Mesenchymal stem cell (in vitro differentiated cells and primary cell): ENCODE data around the gene TES.

Experiments
- DNase-seq: peaks from one replicate; pipeline ENCODE4 v3.0.0-alpha.2; 2013
- H2AFZ ChIP-seq: one replicate; pipeline ENCODE4 v1.6.1; 2013; ENCODE audit warnings: low read depth, mild to moderate bottlenecking, control low read depth, inconsistent platforms, low read length, moderate library complexity
- H2AK5ac ChIP-seq: 2 replicates; pipeline ENCODE4 v1.6.1; 2013; ENCODE audit warnings: low read length, moderate library complexity, mild to moderate bottlenecking, inconsistent platforms; ENCODE audit not compliant: severe bottlenecking
- H2BK120ac ChIP-seq: one replicate; pipeline ENCODE4 v1.6.1; 2013; ENCODE audit warnings: low read depth, mild to moderate bottlenecking, inconsistent platforms, low read length, moderate library complexity
- H2BK12ac ChIP-seq, 2 experiments: one replicate each; pipeline ENCODE4 v1.6.1; 2013; ENCODE audit warnings: inconsistent platforms in 2 of 2, low read length in 2 of 2, mild to moderate bottlenecking in 2 of 2, moderate library complexity in 2 of 2, control low read depth in 1 of 2
- H2BK15ac ChIP-seq: one replicate; pipeline ENCODE4 v1.6.1; 2013; ENCODE audit warnings: mild to moderate bottlenecking, low read depth, inconsistent platforms; ENCODE audit not compliant: poor library complexity, severe bottlenecking
- H2BK5ac ChIP-seq: 2 replicates; pipeline ENCODE4 v1.6.1; 2013; ENCODE audit warnings: low read depth, mild to moderate bottlenecking, low read length, control low read depth, inconsistent platforms; ENCODE audit not compliant: poor library complexity, severe bottlenecking
- H3K14ac ChIP-seq, 2 experiments: one replicate each; pipeline ENCODE4 v1.6.1; 2013; ENCODE audit warnings: inconsistent platforms in 2 of 2, low read length in 2 of 2, control low read depth in 1 of 2, mild to moderate bottlenecking in 1 of 2, moderate library complexity in 1 of 2
- H3K18ac ChIP-seq, 2 experiments: one replicate each; pipeline ENCODE4 v1.6.1; 2013; ENCODE audit warnings: inconsistent platforms in 2 of 2, low read length in 2 of 2, control low read depth in 1 of 2, low read depth in 1 of 2, mild to moderate bottlenecking in 1 of 2
- H3K23ac ChIP-seq, 2 experiments: one replicate each; pipeline ENCODE4 v1.6.1; 2013; ENCODE audit warnings: inconsistent platforms in 2 of 2, low read length in 2 of 2, mild to moderate bottlenecking in 2 of 2, moderate library complexity in 2 of 2, control low read depth in 1 of 2
- H3K27ac ChIP-seq: 2 replicates; pipeline ENCODE4 v1.5.1; 2013; ENCODE audit warnings: mild to moderate bottlenecking, moderate library complexity, low read length, control low read depth, inconsistent platforms; ENCODE audit not compliant: poor library complexity, severe bottlenecking
- H3K27me3 ChIP-seq, 2 experiments: 2 replicates each; pipeline versions ENCODE4 v1.6.1 to v1.7.0; 2013; ENCODE audit warnings: low read length in 2 of 2, mild to moderate bottlenecking in 2 of 2, moderate library complexity in 2 of 2, control low read depth in 1 of 2, inconsistent platforms in 1 of 2; ENCODE audit not compliant: control insufficient read depth in 1 of 2, insufficient read depth in 1 of 2
- H3K36me3 ChIP-seq, 2 experiments: 2 replicates each; pipeline versions ENCODE4 v1.6.1 to v1.7.0; 2013; ENCODE audit warnings: low read length in 2 of 2, control low read depth in 1 of 2, inconsistent platforms in 1 of 2, low read depth in 1 of 2, mild to moderate bottlenecking in 1 of 2; ENCODE audit not compliant: insufficient read depth in 2 of 2, control insufficient read depth in 1 of 2
- H3K4ac ChIP-seq, 2 experiments: one replicate each; pipeline ENCODE4 v1.6.1; 2013; ENCODE audit warnings: inconsistent platforms in 2 of 2, low read length in 2 of 2, mild to moderate bottlenecking in 2 of 2, moderate library complexity in 2 of 2, control low read depth in 1 of 2, low read depth in 1 of 2
- H3K4me1 ChIP-seq: 2 replicates; pipeline ENCODE4 v1.6.1; 2013; ENCODE audit warnings: low read depth, low read length, control low read depth; ENCODE audit not compliant: control insufficient read depth, insufficient read depth
- H3K4me2 ChIP-seq: 2 replicates; pipeline ENCODE4 v1.6.1; 2013; ENCODE audit warnings: low read length, mild to moderate bottlenecking, inconsistent platforms; ENCODE audit not compliant: poor library complexity, severe bottlenecking
- H3K4me3 ChIP-seq, 2 experiments: 2 replicates each; pipeline versions ENCODE4 v1.5.1 to v1.7.0; 2013; ENCODE audit warnings: low read length in 2 of 2, mild to moderate bottlenecking in 2 of 2, control low read depth in 1 of 2, low read depth in 1 of 2; ENCODE audit not compliant: insufficient read depth in 1 of 2
- H3K79me1 ChIP-seq: replicated peaks from 2 replicates; pipeline ENCODE4 v1.6.1; 2013; ENCODE audit warnings: mild to moderate bottlenecking, control low read depth, low read length, inconsistent platforms; ENCODE audit not compliant: poor library complexity, severe bottlenecking
- H3K9ac ChIP-seq: 2 replicates; pipeline ENCODE4 v1.7.0; 2013; ENCODE audit warnings: mild to moderate bottlenecking, low read length, moderate library complexity
- H3K9me3 ChIP-seq: 2 replicates; pipeline ENCODE4 v1.7.0; 2013; ENCODE audit warnings: mild to moderate bottlenecking, low read length; ENCODE audit not compliant: control insufficient read depth
- H4K8ac ChIP-seq: one replicate; pipeline ENCODE4 v1.6.1; 2013; ENCODE audit warnings: inconsistent platforms, mild to moderate bottlenecking, low read length, moderate library complexity
- H4K91ac ChIP-seq: one replicate; pipeline ENCODE4 v1.6.1; 2013; ENCODE audit warnings: mild to moderate bottlenecking, low read length, inconsistent platforms
- WGBS: methylation state at CpG from one replicate; pipeline ENCODE4 v1.1.7; 2013; ENCODE audit warnings: mixed read lengths; 5-methylcytosine and 5-hydroxymethylcytosine counted together

TES gene

DNA sequence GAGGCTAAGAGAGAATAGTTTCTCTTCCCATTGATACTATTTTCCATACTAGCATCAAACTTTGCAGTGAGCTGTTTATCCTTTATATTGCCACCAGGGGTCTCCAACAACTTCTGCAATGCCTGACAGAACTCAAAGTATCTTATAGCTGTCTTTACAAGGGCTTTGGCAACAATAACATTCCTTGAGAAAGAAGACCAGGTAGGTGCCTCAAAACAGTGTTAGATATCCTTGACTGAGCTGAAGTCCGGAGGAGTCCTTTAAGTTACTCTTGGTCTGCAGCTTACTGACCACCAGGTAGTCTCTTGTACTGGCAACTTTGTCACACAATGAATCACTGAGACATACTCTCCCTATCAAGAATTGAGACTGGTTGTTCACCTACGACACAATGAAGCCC is 30.0 kb upstream of the TES start:
- H3K79me1 ChIP-seq = no peaks in the 10 kb centered on the region
- no peak overlapping the region for H2AK5ac ChIP-seq
- H3K27ac ChIP-seq = no peak overlapping the region
- H2BK12ac ChIP-seq = no peak overlapping the region
- H3K23ac ChIP-seq = no peak overlapping the region
- H4K8ac ChIP-seq = no peak overlapping the region
- peaks cover 0 to under 1% of the 10 kb centered on the region in 2 experiments for H3K36me3 ChIP-seq
- H2BK15ac ChIP-seq = no peak overlapping the region
- H3K18ac ChIP-seq = no peak overlapping the region
- no peak overlapping the region for H3K14ac ChIP-seq
- H3K4me2 ChIP-seq = no peak overlapping the region
- H2BK120ac ChIP-seq = no peak overlapping the region
- H3K4me1 ChIP-seq = no peaks in the 10 kb centered on the region
- H2BK5ac ChIP-seq = no peak overlapping the region
- DNase-seq = peak; percentile 66
- H3K4ac ChIP-seq = no peak overlapping the region
- H3K27me3 ChIP-seq = no peaks in the 10 kb centered on the region
- peaks cover 13% of the 10 kb centered on the region for H3K9me3 ChIP-seq
- H3K9ac ChIP-seq = no peak overlapping the region
- H4K91ac ChIP-seq = no peak overlapping the region
- WGBS = 70% methylated on average over 1 of the region's 2 CpGs
- no peak overlapping the region for H2AFZ ChIP-seq
- no peak overlapping the region for H3K4me3 ChIP-seq

GRCh38 chr7:116182023-116182422 is 28.3 kb upstream of the TES start:
- no peak overlapping the region for H2AK5ac ChIP-seq
- no peak for DNase-seq
- H2BK12ac ChIP-seq = no peak overlapping the region
- no peak overlapping the region for H3K18ac ChIP-seq
- no peak overlapping the region for H3K14ac ChIP-seq
- no peak overlapping the region for H3K4me2 ChIP-seq
- H4K8ac ChIP-seq = no peak overlapping the region
- H3K36me3 ChIP-seq = peaks cover 0 to 3% of the 10 kb centered on the region in 2 experiments
- H3K27ac ChIP-seq = no peak overlapping the region
- H2AFZ ChIP-seq = no peak overlapping the region
- H3K79me1 ChIP-seq = no peaks in the 10 kb centered on the region
- H2BK120ac ChIP-seq = no peak overlapping the region
- no peak overlapping the region for H3K23ac ChIP-seq
- no peak overlapping the region for H2BK5ac ChIP-seq
- WGBS = 97% methylated on average over 23 of the region's 30 CpGs
- H3K9ac ChIP-seq = no peak overlapping the region
- no peak overlapping the region for H3K4me3 ChIP-seq
- no peak overlapping the region for H2BK15ac ChIP-seq
- H3K27me3 ChIP-seq = no peaks in the 10 kb centered on the region
- no peaks in the 10 kb centered on the region for H3K4me1 ChIP-seq
- peaks cover 13% of the 10 kb centered on the region for H3K9me3 ChIP-seq
- H3K4ac ChIP-seq = no peak overlapping the region
- H4K91ac ChIP-seq = no peak overlapping the region

DNA sequence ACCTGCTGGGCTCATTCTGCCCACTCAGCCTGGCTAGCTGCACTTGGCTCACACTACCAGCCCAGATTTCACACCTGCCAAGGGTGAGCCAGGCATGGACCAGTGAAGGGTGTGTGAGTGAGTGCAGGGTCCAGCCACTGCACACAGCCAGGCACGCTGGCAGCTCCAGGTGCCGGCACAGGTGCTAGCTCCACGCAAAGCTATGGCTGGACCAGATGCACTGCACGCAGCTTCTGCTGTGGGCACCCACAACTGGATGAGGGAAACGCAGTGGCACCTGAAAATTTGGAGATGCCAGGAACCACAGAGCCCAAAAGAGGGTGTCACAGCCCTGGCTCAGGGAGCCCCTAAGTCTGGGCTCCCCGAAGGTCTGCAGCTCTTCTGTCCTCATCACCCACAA is 24.9 kb upstream of the TES start:
- Histone ChIP-seq H3K4me2 (no peak overlapping the region), H3K9me3 (peaks cover 21% of the 10 kb centered on the region), H3K79me1 (no peaks in the 10 kb centered on the region), H3K23ac (no peak overlapping the region), H3K36me3 (peaks cover 0 to 3% of the 10 kb centered on the region in 2 experiments), H3K9ac (no peak overlapping the region), H2AFZ (no peak overlapping the region), H3K4me1 (no peaks in the 10 kb centered on the region), H4K8ac (no peak overlapping the region), H2BK120ac (no peak overlapping the region), H3K14ac (no peak overlapping the region), H3K27me3 (no peaks in the 10 kb centered on the region), H3K27ac (no peak overlapping the region), H2AK5ac (no peak overlapping the region), H3K18ac (no peak overlapping the region), H4K91ac (no peak overlapping the region), H2BK5ac (no peak overlapping the region), H2BK15ac (no peak overlapping the region), H3K4me3 (no peak overlapping the region), H2BK12ac (no peak overlapping the region), H3K4ac (no peak overlapping the region)
- WGBS = 93% methylated on average over 6 of the region's 6 CpGs
- no peak for DNase-seq

DNA sequence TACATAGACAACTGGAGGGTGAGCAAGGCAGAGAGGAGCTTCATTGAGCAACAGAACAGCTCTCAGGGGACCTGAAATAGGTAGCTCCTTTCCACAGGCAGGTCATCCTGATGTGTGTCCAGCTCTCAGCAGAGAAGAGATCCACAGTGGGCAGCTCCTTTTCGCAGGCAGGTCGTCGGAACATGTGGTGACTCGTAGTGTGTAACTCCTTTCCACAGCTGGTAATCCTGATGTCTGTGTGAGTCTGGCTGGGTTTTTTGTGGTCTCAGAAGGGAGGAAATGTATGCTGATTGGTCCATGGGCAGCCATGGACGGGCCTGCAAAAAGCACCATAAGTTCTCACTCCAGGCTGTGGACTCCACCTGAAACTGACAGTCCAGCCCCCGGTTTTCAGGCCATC is 24.4 kb upstream of the TES start:
- WGBS = 61% methylated on average over 6 of the region's 6 CpGs
- peak; percentile 22 for DNase-seq

More for the DNA sequence above, 24.4 kb upstream of the TES start:
- H4K91ac ChIP-seq = no peak overlapping the region
- no peaks in the 10 kb centered on the region for H3K27me3 ChIP-seq
- H3K4me2 ChIP-seq = no peak overlapping the region
- H3K4me3 ChIP-seq = no peak overlapping the region
- no peak overlapping the region for H3K4ac ChIP-seq
- no peak overlapping the region for H2AK5ac ChIP-seq
- peaks cover 21% of the 10 kb centered on the region for H3K9me3 ChIP-seq
- no peak overlapping the region for H2BK12ac ChIP-seq
- H2BK15ac ChIP-seq = no peak overlapping the region
- H2AFZ ChIP-seq = no peak overlapping the region
- H3K23ac ChIP-seq = no peak overlapping the region
- H3K18ac ChIP-seq = no peak overlapping the region
- H3K9ac ChIP-seq = no peak overlapping the region
- no peaks in the 10 kb centered on the region for H3K4me1 ChIP-seq
- H3K14ac ChIP-seq = no peak overlapping the region
- H4K8ac ChIP-seq = no peak overlapping the region
- H3K36me3 ChIP-seq = peaks cover 0 to 3% of the 10 kb centered on the region in 2 experiments
- H2BK120ac ChIP-seq = no peak overlapping the region
- H2BK5ac ChIP-seq = no peak overlapping the region
- H3K79me1 ChIP-seq = no peaks in the 10 kb centered on the region
- H3K27ac ChIP-seq = no peak overlapping the region
